ENCODE measurements around the gene ZXDC.

DNA sequence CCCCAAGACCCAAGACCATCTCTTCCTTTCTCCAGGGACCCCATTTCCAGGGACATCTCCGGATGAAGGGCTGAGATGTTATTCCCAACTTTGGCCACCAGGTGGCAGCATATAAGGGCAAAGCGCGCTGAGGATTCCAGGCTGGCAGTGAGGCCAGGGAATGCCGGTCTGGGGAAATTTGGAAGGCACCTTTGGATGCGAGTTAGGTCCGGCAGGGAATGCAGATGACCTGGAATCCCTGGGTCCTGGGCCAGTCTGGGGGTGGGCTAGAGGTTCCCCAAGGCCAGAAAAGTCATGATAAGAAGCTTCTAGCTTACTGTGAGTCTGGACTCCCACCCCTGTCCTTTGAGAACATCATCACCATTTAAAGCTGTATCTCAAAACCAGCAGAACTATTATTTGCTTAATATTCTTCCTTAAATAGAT lies 46.7 kb upstream of the ZXDC start:
- no peak for TF ChIP-seq ZNF318 (IDR thresholded peaks at IDR 0.05; ENCODE audit: borderline replicate concordance in 1 of 2, low read depth in 1 of 2)
- TF ChIP-seq MAFK (IDR thresholded peaks at IDR 0.05; ENCODE audit: low read length): no peak
- no peak for TF ChIP-seq ZKSCAN1 (IDR thresholded peaks at IDR 0.05; ENCODE audit: low read depth, low read length)
- TF ChIP-seq U2AF1 (optimal IDR thresholded peaks at IDR 0.05; ENCODE audit: low read depth, low read length): no peak
- TF ChIP-seq CTCF (IDR thresholded peaks at IDR 0.05 in 2 of 3, conservative IDR thresholded peaks at IDR 0.05 in 1 of 3; ENCODE audit: insufficient read depth in 2 of 3, low read depth in 1 of 3, low read length in 3 of 3): peak; percentile 61 to 73 (median 62)
- TF ChIP-seq MAZ (CRISPR knock-in tag; conservative IDR thresholded peaks at IDR 0.05 in 1 of 2, IDR thresholded peaks at IDR 0.05 in 1 of 2): no peak
- no peak for TF ChIP-seq GMEB1 (CRISPR knock-in tag; IDR thresholded peaks at IDR 0.05)
- TF ChIP-seq, protein P1, sequence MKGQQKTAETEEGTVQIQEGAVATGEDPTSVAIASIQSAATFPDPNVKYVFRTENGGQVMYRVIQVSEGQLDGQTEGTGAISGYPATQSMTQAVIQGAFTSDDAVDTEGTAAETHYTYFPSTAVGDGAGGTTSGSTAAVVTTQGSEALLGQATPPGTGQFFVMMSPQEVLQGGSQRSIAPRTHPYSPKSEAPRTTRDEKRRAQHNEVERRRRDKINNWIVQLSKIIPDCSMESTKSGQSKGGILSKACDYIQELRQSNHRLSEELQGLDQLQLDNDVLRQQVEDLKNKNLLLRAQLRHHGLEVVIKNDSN (CRISPR knock-in tag; IDR thresholded peaks at IDR 0.05): no peak
- TF ChIP-seq ZNF274 (IDR thresholded peaks at IDR 0.05; ENCODE audit: borderline replicate concordance, low read depth, low read length): no peak
- no peak for TF ChIP-seq CREM (IDR thresholded peaks at IDR 0.05; ENCODE audit: low read depth)
